Measurements from ENCODE around the gene CCDC13. TPM values are rescaled to one million over a fixed set of nuclear protein-coding genes. Genes with fewer than 3 reads are reported as not detected.
A peak's percentile ranks its signal among the peaks of the same experiment; 100 is the strongest.

CCDC13 gene
- polyA plus RNA-seq, 1 donor (not counting 4 experiments of a cell fraction or from before 2014, with no cell fraction given) = 0.21 TPM

DNA sequence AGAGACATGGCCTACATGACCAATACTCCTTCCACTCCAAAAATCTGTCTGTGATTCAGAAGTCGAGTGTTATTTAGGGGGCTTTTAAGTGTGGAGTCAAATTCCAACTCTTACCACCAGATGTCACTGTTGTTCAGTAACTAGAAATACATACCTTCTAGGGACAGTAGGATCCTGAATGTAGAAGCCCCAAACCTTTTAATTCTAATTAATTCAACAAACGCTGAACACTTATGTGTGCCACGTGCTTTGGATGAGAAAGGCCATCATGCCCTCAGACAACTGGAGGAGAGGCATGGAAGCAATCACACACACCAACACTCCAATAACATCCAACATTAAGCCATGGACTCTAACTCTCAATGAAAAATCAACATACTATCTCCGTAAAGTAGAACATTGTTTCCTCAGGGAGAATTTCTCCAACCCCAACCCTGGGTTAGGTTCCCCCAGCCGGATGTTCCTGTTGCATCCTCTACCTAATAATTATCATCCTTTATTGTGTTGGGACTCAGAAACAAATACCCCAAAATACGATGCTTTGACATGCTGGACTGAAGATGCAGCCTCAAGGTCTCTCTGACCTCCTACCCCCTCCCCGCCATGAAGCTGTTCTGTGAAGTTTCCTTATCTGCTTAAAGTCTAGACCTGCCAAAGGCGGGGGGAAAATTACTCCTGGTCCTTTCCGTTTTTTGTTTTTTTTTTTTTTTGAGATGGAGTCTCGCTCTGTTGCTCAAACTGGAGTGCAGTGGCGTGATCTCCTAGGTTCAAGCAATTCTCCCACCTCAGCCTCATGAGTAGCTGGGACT, 8.0 kb upstream of the CCDC13 start:
- H4K20me1 ChIP-seq (ENCODE audit: control insufficient read depth, extremely low read depth, insufficient read depth, low read length) = no peaks in the 10 kb centered on the region
- DNase-seq (ENCODE audit: low read depth, low spot score) (peak; percentile 23), FAIRE-seq (peak; percentile 81)
- H3K36me3 ChIP-seq (ENCODE audit: control insufficient read depth in 2 of 2, extremely low read depth in 1 of 2, insufficient read depth in 2 of 2, low read length in 2 of 2) = peaks cover 3 to 10% of the 10 kb centered on the region in 2 experiments
- peaks cover 3% of the 10 kb centered on the region for H3K4me1 ChIP-seq (ENCODE audit: control insufficient read depth, extremely low read depth, insufficient read depth, low read length)
- no peak overlapping the region for H3K4me3 ChIP-seq (ENCODE audit: control insufficient read depth in 2 of 3, extremely low read depth in 1 of 3, insufficient read depth in 2 of 3, low read depth in 1 of 3, low read length in 3 of 3)
- no peak overlapping the region for H3K4me2 ChIP-seq (ENCODE audit: control insufficient read depth, extremely low read depth, insufficient read depth, low read depth, low read length)
- TF ChIP-seq, protein P1, sequence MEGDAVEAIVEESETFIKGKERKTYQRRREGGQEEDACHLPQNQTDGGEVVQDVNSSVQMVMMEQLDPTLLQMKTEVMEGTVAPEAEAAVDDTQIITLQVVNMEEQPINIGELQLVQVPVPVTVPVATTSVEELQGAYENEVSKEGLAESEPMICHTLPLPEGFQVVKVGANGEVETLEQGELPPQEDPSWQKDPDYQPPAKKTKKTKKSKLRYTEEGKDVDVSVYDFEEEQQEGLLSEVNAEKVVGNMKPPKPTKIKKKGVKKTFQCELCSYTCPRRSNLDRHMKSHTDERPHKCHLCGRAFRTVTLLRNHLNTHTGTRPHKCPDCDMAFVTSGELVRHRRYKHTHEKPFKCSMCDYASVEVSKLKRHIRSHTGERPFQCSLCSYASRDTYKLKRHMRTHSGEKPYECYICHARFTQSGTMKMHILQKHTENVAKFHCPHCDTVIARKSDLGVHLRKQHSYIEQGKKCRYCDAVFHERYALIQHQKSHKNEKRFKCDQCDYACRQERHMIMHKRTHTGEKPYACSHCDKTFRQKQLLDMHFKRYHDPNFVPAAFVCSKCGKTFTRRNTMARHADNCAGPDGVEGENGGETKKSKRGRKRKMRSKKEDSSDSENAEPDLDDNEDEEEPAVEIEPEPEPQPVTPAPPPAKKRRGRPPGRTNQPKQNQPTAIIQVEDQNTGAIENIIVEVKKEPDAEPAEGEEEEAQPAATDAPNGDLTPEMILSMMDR (optimal IDR thresholded peaks at IDR 0.05 in 1 of 3, IDR thresholded peaks at IDR 0.05 in 1 of 3, conservative IDR thresholded peaks at IDR 0.05 in 1 of 3; ENCODE audit: extremely low read depth in 1 of 3, insufficient read depth in 2 of 3, low read length in 3 of 3) = peak; percentile 8 to 62 (median 55)
- no peak for TF ChIP-seq EZH2 (IDR thresholded peaks at IDR 0.05; ENCODE audit: low read length)
- no peaks in the 10 kb centered on the region for H3K9me1 ChIP-seq (ENCODE audit: control insufficient read depth, extremely low read depth, insufficient read depth, low read length)
- H3K79me2 ChIP-seq (ENCODE audit: control insufficient read depth, insufficient read depth, low read length) = peaks cover 2% of the 10 kb centered on the region
- H3K9me3 ChIP-seq (ENCODE audit: control insufficient read depth, low read depth, low read length) = no peaks in the 10 kb centered on the region
- H3K9ac ChIP-seq (ENCODE audit: control insufficient read depth, extremely low read depth, insufficient read depth, low read length) = no peak overlapping the region
- dilution Hi-C loops (cut with MboI; ENCODE audit: extremely low pct_ligation_motif_present, low sequenced_read_pairs) = no loop called here
- no peaks in the 10 kb centered on the region for H3K27me3 ChIP-seq (ENCODE audit: control insufficient read depth, extremely low read depth, insufficient read depth, low read length)
- H2AFZ ChIP-seq (ENCODE audit: control insufficient read depth, low read length) = no peak overlapping the region
- H3K27ac ChIP-seq (ENCODE audit: control insufficient read depth, insufficient read depth, low read length) = no peak overlapping the region

- Histone ChIP-seq H3K36me3 (ENCODE audit: control insufficient read depth in 2 of 2, extremely low read depth in 1 of 2, insufficient read depth in 2 of 2, low read length in 2 of 2) (peaks cover 3 to 7% of the 10 kb centered on the region in 2 experiments), H4K20me1 (ENCODE audit: control insufficient read depth, extremely low read depth, insufficient read depth, low read length) (no peaks in the 10 kb centered on the region), H3K4me1 (ENCODE audit: control insufficient read depth, extremely low read depth, insufficient read depth, low read length) (peaks cover 3% of the 10 kb centered on the region), H2AFZ (ENCODE audit: control insufficient read depth, low read length) (no peak overlapping the region), H3K9me1 (ENCODE audit: control insufficient read depth, extremely low read depth, insufficient read depth, low read length) (no peaks in the 10 kb centered on the region), H3K4me2 (ENCODE audit: control insufficient read depth, extremely low read depth, insufficient read depth, low read depth, low read length) (no peak overlapping the region), H3K9ac (ENCODE audit: control insufficient read depth, extremely low read depth, insufficient read depth, low read length) (no peak overlapping the region), H3K9me3 (ENCODE audit: control insufficient read depth, low read depth, low read length) (no peaks in the 10 kb centered on the region), H3K79me2 (ENCODE audit: control insufficient read depth, insufficient read depth, low read length) (peaks cover 2% of the 10 kb centered on the region), H3K4me3 (ENCODE audit: control insufficient read depth in 2 of 3, extremely low read depth in 1 of 3, insufficient read depth in 2 of 3, low read depth in 1 of 3, low read length in 3 of 3) (no peak overlapping the region), H3K27me3 (ENCODE audit: control insufficient read depth, extremely low read depth, insufficient read depth, low read length) (no peaks in the 10 kb centered on the region), H3K27ac (ENCODE audit: control insufficient read depth, insufficient read depth, low read length) (no peak overlapping the region)
- DNase-seq (ENCODE audit: low read depth, low spot score) (no peak), FAIRE-seq (peak; percentile 44)
- no peak for TF ChIP-seq EZH2 (IDR thresholded peaks at IDR 0.05; ENCODE audit: low read length)
- TF ChIP-seq, protein P1 (optimal IDR thresholded peaks at IDR 0.05 in 1 of 3, IDR thresholded peaks at IDR 0.05 in 1 of 3, conservative IDR thresholded peaks at IDR 0.05 in 1 of 3; ENCODE audit: extremely low read depth in 1 of 3, insufficient read depth in 2 of 3, low read length in 3 of 3) = no peak
- dilution Hi-C loops (cut with MboI; ENCODE audit: extremely low pct_ligation_motif_present, low sequenced_read_pairs) = no loop called here
Measured at GRCh38 chr3:42780398-42780797, 7.3 kb upstream of the CCDC13 start.
